Measurements from ENCODE around the gene TMEM151B.

Gene TMEM151B

DNA sequence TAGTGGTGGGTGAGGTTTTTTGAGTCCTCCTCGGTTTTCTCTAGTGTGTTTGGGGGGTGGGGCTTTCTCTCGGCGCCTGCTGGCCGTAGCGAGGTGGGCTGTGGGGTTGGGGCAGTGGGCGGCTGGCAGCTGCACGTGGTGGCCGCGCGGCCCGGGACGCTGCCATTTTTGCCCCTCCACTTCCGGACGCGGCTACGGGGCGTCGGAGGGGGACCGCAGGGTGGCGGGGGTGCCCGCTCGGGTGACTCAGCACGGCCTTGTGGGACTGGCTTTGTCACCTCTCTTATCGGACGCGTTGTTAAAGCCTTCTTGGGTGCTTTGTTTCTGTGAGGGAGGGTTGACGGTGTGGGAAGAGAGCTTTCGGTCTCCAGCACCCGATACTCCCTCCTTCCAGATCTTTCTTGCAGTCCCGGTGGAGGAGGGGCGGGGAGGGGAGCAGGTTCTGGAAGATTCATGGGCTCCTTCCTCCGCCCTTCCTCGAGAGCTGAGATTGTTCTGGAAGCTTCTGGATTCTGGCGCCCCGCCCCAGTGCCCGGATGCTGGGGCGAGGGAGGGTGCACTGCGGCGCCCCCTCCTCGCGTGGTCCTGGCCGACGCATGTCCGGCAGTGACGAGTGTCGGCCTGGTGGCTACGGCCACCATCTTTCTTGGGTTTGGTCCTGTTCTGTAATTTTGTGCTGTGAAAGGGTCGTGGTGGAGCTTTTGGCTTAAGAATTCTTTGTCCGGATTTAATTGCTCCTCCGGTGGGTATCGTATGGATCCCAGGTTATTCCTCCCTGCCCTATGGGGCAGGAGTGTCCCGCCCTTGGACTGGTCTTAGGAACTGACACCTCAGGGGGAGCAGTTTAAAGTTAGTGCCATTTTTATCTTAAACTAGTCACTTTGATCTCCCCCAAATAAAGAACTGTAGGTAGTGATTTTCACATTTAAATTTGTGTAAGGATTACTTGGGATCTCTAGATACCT lies 22.6 kb upstream of the TMEM151B start:
- Histone ChIP-seq H3K36me3 (ENCODE audit: control insufficient read depth, low read depth, low read length) (peaks cover 47% of the 10 kb centered on the region), H3K27ac (ENCODE audit: low read length) (peak overlapping the region; percentile 78), H3K27me3 (ENCODE audit: control insufficient read depth, insufficient read depth, low read length) (peaks cover 4% of the 10 kb centered on the region), H3K9ac (ENCODE audit: low read length) (peak overlapping the region; percentile 92), H3K9me3 (ENCODE audit: control insufficient read depth, low read depth, low read length) (no peaks in the 10 kb centered on the region), H3K4me3 (ENCODE audit: low read length) (peak overlapping the region; percentile 84), H3K4me1 (ENCODE audit: control insufficient read depth, low read depth, low read length) (peaks cover 17% of the 10 kb centered on the region)

DNA sequence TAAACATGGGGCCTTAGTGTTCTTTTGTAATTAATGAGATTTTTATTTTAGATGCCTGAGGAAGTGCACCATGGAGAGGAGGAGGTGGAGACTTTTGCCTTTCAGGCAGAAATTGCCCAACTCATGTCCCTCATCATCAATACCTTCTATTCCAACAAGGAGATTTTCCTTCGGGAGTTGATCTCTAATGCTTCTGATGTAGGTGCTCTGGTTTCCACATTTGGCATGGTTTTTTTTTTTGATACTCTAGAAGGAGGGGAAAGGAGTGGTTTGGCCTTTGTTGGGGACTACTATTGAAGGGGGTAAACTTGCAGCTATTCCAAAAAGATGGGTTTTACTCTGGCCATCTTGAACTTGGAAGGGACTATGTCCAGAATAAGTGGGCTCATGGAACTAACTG lies 21.7 kb upstream of the TMEM151B start:
- Histone ChIP-seq H3K27me3 (ENCODE audit: control insufficient read depth, insufficient read depth, low read length) (peaks cover 4% of the 10 kb centered on the region), H3K4me3 (ENCODE audit: low read length) (peak overlapping the region; percentile 84), H3K36me3 (ENCODE audit: control insufficient read depth, low read depth, low read length) (peaks cover 57% of the 10 kb centered on the region), H3K4me1 (ENCODE audit: control insufficient read depth, low read depth, low read length) (peaks cover 17% of the 10 kb centered on the region), H3K27ac (ENCODE audit: low read length) (no peak overlapping the region), H3K9me3 (ENCODE audit: control insufficient read depth, low read depth, low read length) (no peaks in the 10 kb centered on the region), H3K9ac (ENCODE audit: low read length) (peak overlapping the region; percentile 92)

DNA sequence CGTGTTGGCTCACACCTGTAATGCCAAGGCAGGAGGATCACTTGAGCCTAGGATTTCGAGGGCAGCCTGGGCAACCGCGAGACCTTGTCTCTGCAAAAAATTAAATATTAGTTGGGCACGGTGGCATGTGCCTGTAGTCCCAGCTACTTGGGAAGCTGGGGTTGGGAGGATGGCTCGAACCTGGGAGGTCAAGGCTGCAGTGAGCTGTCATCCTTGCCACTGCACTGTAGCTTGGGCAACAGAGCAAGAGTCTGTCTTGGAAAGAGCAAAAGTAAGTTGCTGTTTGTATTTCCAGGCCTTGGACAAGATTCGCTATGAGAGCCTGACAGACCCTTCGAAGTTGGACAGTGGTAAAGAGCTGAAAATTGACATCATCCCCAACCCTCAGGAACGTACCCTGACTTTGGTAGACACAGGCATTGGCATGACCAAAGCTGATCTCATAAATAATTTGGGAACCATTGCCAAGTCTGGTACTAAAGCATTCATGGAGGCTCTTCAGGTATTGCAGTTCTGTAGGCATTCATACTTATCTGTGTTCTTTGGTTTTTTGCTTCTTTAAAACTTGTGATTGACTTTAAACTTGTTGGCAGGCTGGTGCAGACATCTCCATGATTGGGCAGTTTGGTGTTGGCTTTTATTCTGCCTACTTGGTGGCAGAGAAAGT lies 21.0 kb upstream of the TMEM151B start:
- H3K27ac ChIP-seq (ENCODE audit: low read length), result no peak overlapping the region
- H3K36me3 ChIP-seq (ENCODE audit: control insufficient read depth, low read depth, low read length), result peaks cover 63% of the 10 kb centered on the region

GRCh38 chr6:44250067-44250717 lies 20.1 kb upstream of the TMEM151B start:
- Histone ChIP-seq H3K9ac (ENCODE audit: low read length) (no peak overlapping the region), H3K27ac (ENCODE audit: low read length) (no peak overlapping the region), H3K4me1 (ENCODE audit: control insufficient read depth, low read depth, low read length) (peaks cover 15% of the 10 kb centered on the region), H3K36me3 (ENCODE audit: control insufficient read depth, low read depth, low read length) (peaks cover 73% of the 10 kb centered on the region), H3K27me3 (ENCODE audit: control insufficient read depth, insufficient read depth, low read length) (peaks cover 3% of the 10 kb centered on the region), H3K9me3 (ENCODE audit: control insufficient read depth, low read depth, low read length) (no peaks in the 10 kb centered on the region), H3K4me3 (ENCODE audit: low read length) (no peak overlapping the region)

More for the DNA sequence above, 21.0 kb upstream of the TMEM151B start:
- H3K9ac ChIP-seq (ENCODE audit: low read length), result peak overlapping the region; percentile 92
- H3K4me3 ChIP-seq (ENCODE audit: low read length), result peak overlapping the region; percentile 84
- H3K9me3 ChIP-seq (ENCODE audit: control insufficient read depth, low read depth, low read length), result no peaks in the 10 kb centered on the region
- peaks cover 17% of the 10 kb centered on the region for H3K4me1 ChIP-seq (ENCODE audit: control insufficient read depth, low read depth, low read length)
- peaks cover 4% of the 10 kb centered on the region for H3K27me3 ChIP-seq (ENCODE audit: control insufficient read depth, insufficient read depth, low read length)

DNA sequence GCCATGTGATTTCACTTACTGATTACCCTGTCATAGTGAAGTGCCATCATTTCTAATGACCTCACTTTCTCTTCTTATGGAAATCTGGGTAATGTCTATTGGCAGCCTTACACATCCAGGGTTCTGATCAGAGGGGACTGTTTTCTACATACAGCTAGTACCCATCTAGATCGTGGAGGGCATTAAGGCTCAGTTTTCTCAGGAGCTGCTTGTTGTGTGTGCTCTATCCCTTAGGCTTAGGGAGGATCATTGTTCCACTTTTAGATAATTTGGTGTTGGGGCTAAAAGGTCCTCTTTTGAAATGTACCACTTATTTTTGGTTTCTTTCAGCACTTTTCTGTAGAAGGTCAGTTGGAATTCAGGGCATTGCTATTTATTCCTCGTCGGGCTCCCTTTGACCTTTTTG lies 19.5 kb upstream of the TMEM151B start:
- Histone ChIP-seq H3K4me1 (ENCODE audit: control insufficient read depth, low read depth, low read length) (peaks cover 13% of the 10 kb centered on the region), H3K36me3 (ENCODE audit: control insufficient read depth, low read depth, low read length) (peaks cover 78% of the 10 kb centered on the region), H3K27ac (ENCODE audit: low read length) (no peak overlapping the region), H3K4me3 (ENCODE audit: low read length) (no peak overlapping the region), H3K9me3 (ENCODE audit: control insufficient read depth, low read depth, low read length) (no peaks in the 10 kb centered on the region), H3K9ac (ENCODE audit: low read length) (no peak overlapping the region), H3K27me3 (ENCODE audit: control insufficient read depth, insufficient read depth, low read length) (no peaks in the 10 kb centered on the region)

- Histone ChIP-seq H3K36me3 (ENCODE audit: control insufficient read depth, low read depth, low read length) (peaks cover 79% of the 10 kb centered on the region), H3K4me3 (ENCODE audit: low read length) (no peak overlapping the region), H3K9me3 (ENCODE audit: control insufficient read depth, low read depth, low read length) (no peaks in the 10 kb centered on the region), H3K27me3 (ENCODE audit: control insufficient read depth, insufficient read depth, low read length) (no peaks in the 10 kb centered on the region), H3K4me1 (ENCODE audit: control insufficient read depth, low read depth, low read length) (peaks cover 17% of the 10 kb centered on the region), H3K9ac (ENCODE audit: low read length) (no peak overlapping the region), H3K27ac (ENCODE audit: low read length) (no peak overlapping the region)
Measured at GRCh38 chr6:44251576-44252524, 18.4 kb upstream of the TMEM151B start.

- H3K27me3 ChIP-seq (ENCODE audit: control insufficient read depth, insufficient read depth, low read length), result no peaks in the 10 kb centered on the region
- H3K4me1 ChIP-seq (ENCODE audit: control insufficient read depth, low read depth, low read length), result peaks cover 16% of the 10 kb centered on the region
- no peaks in the 10 kb centered on the region for H3K9me3 ChIP-seq (ENCODE audit: control insufficient read depth, low read depth, low read length)
- no peak overlapping the region for H3K27ac ChIP-seq (ENCODE audit: low read length)
- peaks cover 77% of the 10 kb centered on the region for H3K36me3 ChIP-seq (ENCODE audit: control insufficient read depth, low read depth, low read length)
- no peak overlapping the region for H3K9ac ChIP-seq (ENCODE audit: low read length)
- no peak overlapping the region for H3K4me3 ChIP-seq (ENCODE audit: low read length)
Measured at GRCh38 chr6:44253307-44254101, 16.7 kb upstream of the TMEM151B start.

GRCh38 chr6:44254191-44255104 lies 15.8 kb upstream of the TMEM151B start:
- Histone ChIP-seq H3K27me3 (ENCODE audit: control insufficient read depth, insufficient read depth, low read length) (no peaks in the 10 kb centered on the region), H3K4me3 (ENCODE audit: low read length) (no peak overlapping the region), H3K36me3 (ENCODE audit: control insufficient read depth, low read depth, low read length) (peaks cover 75% of the 10 kb centered on the region), H3K9me3 (ENCODE audit: control insufficient read depth, low read depth, low read length) (no peaks in the 10 kb centered on the region), H3K27ac (ENCODE audit: low read length) (no peak overlapping the region), H3K9ac (ENCODE audit: low read length) (no peak overlapping the region), H3K4me1 (ENCODE audit: control insufficient read depth, low read depth, low read length) (peaks cover 7% of the 10 kb centered on the region)

GRCh38 chr6:44255105-44255808 lies 15.0 kb upstream of the TMEM151B start:
- Histone ChIP-seq H3K9ac (ENCODE audit: low read length) (peak overlapping the region; percentile 89), H3K27ac (ENCODE audit: low read length) (no peak overlapping the region)

More at GRCh38 chr6:44255105-44255808, 15.0 kb upstream of the TMEM151B start:
- Histone ChIP-seq H3K9me3 (ENCODE audit: control insufficient read depth, low read depth, low read length) (no peaks in the 10 kb centered on the region), H3K36me3 (ENCODE audit: control insufficient read depth, low read depth, low read length) (peaks cover 75% of the 10 kb centered on the region), H3K27me3 (ENCODE audit: control insufficient read depth, insufficient read depth, low read length) (no peaks in the 10 kb centered on the region), H3K4me3 (ENCODE audit: low read length) (peak overlapping the region; percentile 93), H3K4me1 (ENCODE audit: control insufficient read depth, low read depth, low read length) (peaks cover 7% of the 10 kb centered on the region)

All from iPS-18a (cell line).